HTR-8/SVneo (cell line): ENCODE results near the gene RBM19.
A peak's percentile ranks its signal among the peaks of the same experiment; 100 is the strongest.

Experiments used
- DNase-seq: peaks from one replicate; pipeline ENCODE4 v3.0.0; 2011; ENCODE audit warnings: low spot score, mixed read lengths; ENCODE audit not compliant: insufficient read length
- FAIRE-seq: peaks from 2 replicates; lab custom pipeline; 2011; peaks lifted over from hg19 to GRCh38; lab: Jason Lieb, UNC

Gene RBM19

GRCh38 chr12:113958108-113958507, 8.0 kb downstream of the RBM19 start:
- DNase-seq (no peak), FAIRE-seq (no peak)

- FAIRE-seq (no peak), DNase-seq (no peak)
Measured at GRCh38 chr12:113957627-113958026, 8.5 kb downstream of the RBM19 start.

- peak; percentile 24 for DNase-seq
- FAIRE-seq, result no peak
Measured at GRCh38 chr12:113955109-113955970, 10.8 kb downstream of the RBM19 start.

- DNase-seq, result no peak
- FAIRE-seq, result no peak
Measured at GRCh38 chr12:113954547-113954946, 11.6 kb downstream of the RBM19 start.

GRCh38 chr12:113950873-113951272, 15.3 kb downstream of the RBM19 start:
- no peak for FAIRE-seq

GRCh38 chr12:113949321-113950305, 16.5 kb downstream of the RBM19 start:
- no peak for DNase-seq
- FAIRE-seq, result no peak

More at GRCh38 chr12:113950873-113951272, 15.3 kb downstream of the RBM19 start:
- DNase-seq, result no peak

GRCh38 chr12:113948151-113948914, 17.8 kb downstream of the RBM19 start:
- FAIRE-seq, result no peak
- DNase-seq, result no peak

GRCh38 chr12:113946175-113946574, 19.9 kb downstream of the RBM19 start:
- FAIRE-seq (no peak), DNase-seq (no peak)

- no peak for FAIRE-seq
- DNase-seq, result no peak
Measured at GRCh38 chr12:113945174-113946173, 20.7 kb downstream of the RBM19 start.

- FAIRE-seq, result no peak
Measured at GRCh38 chr12:113942209-113942608, 23.9 kb downstream of the RBM19 start.

GRCh38 chr12:113941208-113941486, 25.0 kb downstream of the RBM19 start:
- no peak for FAIRE-seq
- DNase-seq, result no peak

More at GRCh38 chr12:113942209-113942608, 23.9 kb downstream of the RBM19 start:
- DNase-seq, result no peak

- FAIRE-seq (no peak), DNase-seq (no peak)
Measured at GRCh38 chr12:113940357-113941207, 25.5 kb downstream of the RBM19 start.

GRCh38 chr12:113939867-113940266, 26.3 kb downstream of the RBM19 start:
- FAIRE-seq (no peak), DNase-seq (no peak)

- no peak for DNase-seq
- FAIRE-seq, result no peak
Measured at GRCh38 chr12:113938471-113938870, 27.7 kb downstream of the RBM19 start.

GRCh38 chr12:113936460-113936859, 29.7 kb downstream of the RBM19 start:
- DNase-seq, result no peak
- no peak for FAIRE-seq

- DNase-seq (no peak), FAIRE-seq (no peak)
Measured at GRCh38 chr12:113935459-113935858, 30.7 kb downstream of the RBM19 start.

- DNase-seq, result no peak
- no peak for FAIRE-seq
Measured at GRCh38 chr12:113934946-113935345, 31.2 kb downstream of the RBM19 start.
